K562 (cell line): Measurements from ENCODE around the gene P2RX3. TPM values are rescaled to one million over a fixed set of nuclear protein-coding genes. Genes with fewer than 3 reads are reported as not detected.

Source experiments
- ATAC-seq: fragments of 200-7000 bp; cut with Tn5 transposase; 3 replicates; pipeline ENCODE4 v1.9.1; 2020; ENCODE audit warnings: moderate library complexity
- BruUV-seq: library from RNA; stranded (reverse); fragments of 400-500 nt; replicated peaks from 2 replicates; lab custom pipeline; 2021; lab: Mats Ljungman, UMichigan
- CTCF ChIA-PET: fragments of 300-600 bp; formaldehyde crosslinking; extraction: SDS; loops from one replicate; lab custom pipeline; 2021; ENCODE audit warnings: low intra/inter-chr PET ratio; lab: Yijun Ruan, JAX
- POLR2A ChIA-PET: fragments of 300-600, 350-650 bp; sonication (Branson Sonifier 250); formaldehyde crosslinking; extraction: SDS; loops from one replicate; lab custom pipeline; 2021; ENCODE audit warnings: antibody characterized with exemption, inconsistent platforms; lab: Yijun Ruan, JAX
- DNase-seq, 4 experiments: peaks; one replicate each; pipeline versions ENCODE4 v3.0.0 to v3.0.0-alpha.2; 2011 to 2018; ENCODE audit warnings: low spot score in 3 of 4, mixed read lengths in 3 of 4; ENCODE audit errors: extremely low read depth in 1 of 4
- FAIRE-seq: peaks from 2 replicates; lab custom pipeline; 2011; peaks lifted over from hg19 to GRCh38; lab: Jason Lieb, UNC
- H2AFZ ChIP-seq: 2 replicates; pipeline ENCODE4 v1.6.0; 2011; ENCODE audit warnings: low read depth, low read length, control low read depth, inconsistent platforms
- H3K27ac ChIP-seq: fragments of 200-600 bp; 3 replicates; pipeline ENCODE4 v1.8.0; 2011; ENCODE audit warnings: low read depth, mild to moderate bottlenecking, control low read depth, inconsistent platforms, low read length, moderate library complexity, mixed read lengths; ENCODE audit errors: extremely low read depth
- H3K27me3 ChIP-seq, 2 experiments: fragments of 300-600 bp in 1 of 2; 2 replicates in 1 of 2; 3 replicates in 1 of 2; pipeline versions ENCODE4 v1.6.0 to v1.8.0; 2011; ENCODE audit warnings: inconsistent platforms in 2 of 2, low read length in 2 of 2, mild to moderate bottlenecking in 1 of 2, mixed read lengths in 1 of 2, moderate library complexity in 1 of 2; ENCODE audit not compliant: control insufficient read depth in 2 of 2, insufficient read depth in 2 of 2
- H3K36me3 ChIP-seq: fragments of 300-600 bp; 3 replicates; pipeline ENCODE4 v1.8.0; 2011; ENCODE audit warnings: mild to moderate bottlenecking, low read length, inconsistent platforms; ENCODE audit not compliant: control insufficient read depth, insufficient read depth
- H3K4me1 ChIP-seq, 2 experiments: fragments of 200-600 bp in 1 of 2; replicated peaks in 1 of 2; 2 replicates in 1 of 2; 3 replicates in 1 of 2; pipeline versions ENCODE4 v1.5.1 to v1.8.0; 2011; ENCODE audit warnings: inconsistent platforms in 2 of 2, low read length in 2 of 2, mild to moderate bottlenecking in 1 of 2, mixed read lengths in 1 of 2, moderate library complexity in 1 of 2; ENCODE audit not compliant: control insufficient read depth in 2 of 2, insufficient read depth in 2 of 2
- H3K4me2 ChIP-seq: 2 replicates; pipeline ENCODE4 v1.6.1; 2011; ENCODE audit warnings: low read length, control low read depth, inconsistent platforms, mixed read lengths; ENCODE audit not compliant: insufficient read depth
- H3K4me3 ChIP-seq: fragments of 200-600 bp; sonication (generic), shearing (Covaris generic); 2 replicates; pipeline ENCODE4 v1.5.1; 2016; ENCODE audit warnings: control low read depth, inconsistent platforms
- H3K79me2 ChIP-seq: fragments of 200-600 bp; 3 replicates; pipeline ENCODE4 v1.8.0; 2011; ENCODE audit warnings: low read length, inconsistent platforms; ENCODE audit not compliant: control insufficient read depth, insufficient read depth
- H3K9ac ChIP-seq, 2 experiments: 2 replicates each; pipeline versions ENCODE4 v1.6.0 to v1.6.1; 2011; ENCODE audit warnings: low read depth in 2 of 2, low read length in 2 of 2, control low read depth in 1 of 2, inconsistent platforms in 1 of 2, mild to moderate bottlenecking in 1 of 2, mixed read lengths in 1 of 2; ENCODE audit not compliant: insufficient read depth in 1 of 2
- H3K9me1 ChIP-seq: one replicate; pipeline ENCODE4 v1.6.0; 2011; ENCODE audit warnings: inconsistent platforms, mild to moderate bottlenecking, low read length, moderate library complexity; ENCODE audit not compliant: control insufficient read depth, insufficient read depth
- H3K9me3 ChIP-seq: replicated peaks from 2 replicates; pipeline ENCODE4 v1.5.1; 2011; ENCODE audit warnings: low read depth, low read length, inconsistent platforms; ENCODE audit not compliant: control insufficient read depth, insufficient read depth
- H4K20me1 ChIP-seq: replicated peaks from 2 replicates; pipeline ENCODE4 v1.6.1; 2011; ENCODE audit warnings: low read length, inconsistent platforms, mixed read lengths; ENCODE audit not compliant: control insufficient read depth, insufficient read depth
- CBX1 ChIP-seq: sonication (generic); IDR thresholded peaks from 2 replicates; pipeline ENCODE4 v1.6.1; 2016; ENCODE audit warnings: antibody characterized with exemption, low read depth, mild to moderate bottlenecking
- CBX3 ChIP-seq, 2 experiments: IDR thresholded peaks; 1 replicate in 1 of 2; 2 replicates in 1 of 2; pipeline ENCODE4 v1.6.1; 2012; ENCODE audit warnings: inconsistent platforms in 2 of 2, low read length in 2 of 2, borderline replicate concordance in 1 of 2, control low read depth in 1 of 2
- CBX5 ChIP-seq: IDR thresholded peaks from 2 replicates; pipeline ENCODE4 v1.6.1; 2014; ENCODE audit warnings: low read depth, borderline replicate concordance
- FOSL1 ChIP-seq: fragments of 200-800 bp; sonication (Bioruptor generic); conservative IDR thresholded peaks from 2 replicates; pipeline ENCODE4 v1.6.1; 2016; ENCODE audit warnings: missing genetic modification characterization, missing compliant biosample characterization
- FOXJ3 ChIP-seq: sonication (generic); formaldehyde crosslinking; IDR thresholded peaks from 2 replicates; pipeline ENCODE4 v1.4.0; 2020; ENCODE audit warnings: mild to moderate bottlenecking, missing genetic modification reagents
- GABPA ChIP-seq: fragments of 200-800 bp; sonication (Bioruptor generic); conservative IDR thresholded peaks from 2 replicates; pipeline ENCODE4 v1.6.1; 2016; ENCODE audit warnings: low read depth, missing genetic modification characterization, missing compliant biosample characterization
- PBX2 ChIP-seq, 2 experiments: IDR thresholded peaks in 1 of 2; conservative IDR thresholded peaks in 1 of 2; 2 replicates each; pipeline ENCODE4 v1.6.1; 2016; ENCODE audit warnings: low read depth in 2 of 2, mild to moderate bottlenecking in 1 of 2, missing compliant biosample characterization in 1 of 2, missing genetic modification characterization in 1 of 2, moderate library complexity in 1 of 2
- TRIM28 ChIP-seq: fragments of 450-650 bp; IDR thresholded peaks from 2 replicates; pipeline ENCODE4 v1.6.1; 2017
- WGBS: fragments of 100-300 bp; shearing (Covaris generic); methylation state at CpG from one replicate; pipeline ENCODE4 v1.1.6; 2016; ENCODE audit warnings: low coverage, mixed read lengths; ENCODE audit not compliant: insufficient coverage; ENCODE audit errors: missing lambda C conversion rate; 5-methylcytosine and 5-hydroxymethylcytosine counted together
- in situ Hi-C: fragments of 300-500 bp; cut with MboI; formaldehyde crosslinking; loops from 4 replicates; pipeline ENCODE4 v1.15.0; 2018; ENCODE audit warnings: inconsistent platforms, mixed read lengths
- intact Hi-C: fragments of 100-400 bp; cut with micrococcal nuclease; formaldehyde crosslinking; loops from 2 replicates; pipeline ENCODE4 v1.14.2; 2022
- polyA plus RNA-seq, 8 experiments: library from polyadenylated mRNA; depleted of rRNA in 4 of 8; stranded (reverse) in 5 of 8; unstranded in 3 of 8; fragments of >200 nt; fragmentation: Nextera tagmentation in 2 of 8; fragmentation: Illumina TruSeq in 1 of 8; extraction: Ambion mirVana in 2 of 8; extraction: Trizol in 1 of 8; gene quantifications; 2 replicates each; pipeline versions ENCODE4 v1.2.1 to v1.2.3, GENCODE V29; 2011 to 2014; ENCODE audit warnings: inconsistent platforms in 1 of 8, missing spikeins in 1 of 8
- total RNA-seq, 7 experiments: library from RNA; depleted of rRNA in 6 of 7; stranded (reverse); fragments of >200 nt in 6 of 7; fragmentation: Illumina TruSeq in 2 of 7; extraction: Trizol in 2 of 7; gene quantifications; 2 replicates each; pipeline versions ENCODE4 v1.2.1 to v1.2.3, GENCODE V29; 2011 to 2021; ENCODE audit warnings: low replicate concordance in 1 of 7
- TF ChIP-seq, protein P1 (sequence below): fragments of 450-650 bp; IDR thresholded peaks from 2 replicates; pipeline ENCODE4 v1.6.1; 2016
- TF ChIP-seq, protein P2 (sequence below), 3 experiments: IDR thresholded peaks in 2 of 3; conservative IDR thresholded peaks in 1 of 3; 2 replicates each; pipeline ENCODE4 v1.5.1; 2011 to 2012; ENCODE audit warnings: low read length in 3 of 3, mild to moderate bottlenecking in 3 of 3, control low read depth in 2 of 3, improper control_type of control experiment in 1 of 3, inconsistent platforms in 1 of 3, low read depth in 1 of 3, mixed read lengths in 1 of 3, moderate library complexity in 1 of 3; ENCODE audit not compliant: insufficient read depth in 2 of 3

The P2RX3 gene
- total and polyA plus RNA-seq, 9 of the 15 experiments (the other 6 are each of a cell fraction or from before 2014, with no cell fraction given), result not detected

DNA sequence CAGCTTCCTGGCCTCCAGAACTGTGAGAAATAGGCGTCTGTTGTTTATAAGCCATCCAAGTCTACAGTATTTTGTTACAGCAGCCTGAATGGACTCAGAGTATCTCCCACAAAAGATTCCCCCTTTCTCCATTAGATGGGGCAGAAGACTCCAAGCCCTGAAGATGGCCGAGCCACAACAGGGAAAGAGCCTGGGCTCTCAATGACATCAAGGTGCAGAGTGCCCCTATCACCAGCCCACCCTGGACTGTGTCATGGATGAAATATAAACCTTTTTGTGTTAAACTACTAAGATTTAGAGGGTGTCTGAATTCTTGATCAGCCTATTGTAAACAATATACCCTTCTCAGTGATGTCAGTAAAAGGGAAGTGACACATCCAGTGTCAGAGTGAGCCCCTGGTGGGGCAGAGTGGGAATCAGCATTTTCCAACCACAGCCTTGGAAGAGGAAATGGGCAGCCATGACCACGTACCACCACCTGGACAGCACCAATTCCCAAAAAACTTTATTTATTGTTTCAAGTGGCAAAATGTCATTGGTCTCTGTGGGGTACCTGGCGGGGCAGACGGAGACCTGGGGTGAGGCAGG, 38.9 kb upstream of the P2RX3 start:
- Histone ChIP-seq H3K79me2 (no peaks in the 10 kb centered on the region), H3K27me3 (no peaks in the 10 kb centered on the region), H3K36me3 (peaks cover 46% of the 10 kb centered on the region), H3K9me1 (no peaks in the 10 kb centered on the region), H3K9me3 (no peaks in the 10 kb centered on the region; the same call in 1 of the 2 replicates), H2AFZ (no peak overlapping the region), H3K4me3 (no peak overlapping the region), H4K20me1 (no peaks in the 10 kb centered on the region), H3K27ac (no peak overlapping the region), H3K4me2 (no peak overlapping the region)
- BruUV-seq, result no TSS peak
- WGBS, result 84% methylated on average over 4 of the region's 5 CpGs
- FAIRE-seq, result no peak
- ChIA-PET CTCF (interaction anchor here (0.6 kb wide), 1 partner anchor 170 kb away, joined by 3 read pairs; no protein-coding TSS in a partner anchor), POLR2A (no interaction called here)
- intact Hi-C loops, result no loop called here
- TF ChIP-seq CBX1 (0 out of 2 replicates have a peak, but pooled peaks have one; percentile 34), FOXJ3 (CRISPR knock-in tag) (no peak), FOSL1 (tag) (no peak), PBX2 (CRISPR knock-in tag; IDR thresholded peaks at IDR 0.05; ENCODE audit: low read depth) (no peak), PBX2 (tag; conservative IDR thresholded peaks at IDR 0.05; ENCODE audit: low read depth) (peak; percentile 35; the same call in 1 of the 2 replicates), TRIM28 (peak; percentile 92), CBX3 (IDR thresholded peaks at IDR 0.05; ENCODE audit: borderline replicate concordance in 1 of 2, low read length in 2 of 2) (0 out of 3 replicates have a peak, but pooled peaks of 1 of the 2 experiments have one; percentile 39), CBX5 (0 out of 2 replicates have a peak, but pooled peaks have one; percentile 41), GABPA (no peak)
- TF ChIP-seq, protein P1, sequence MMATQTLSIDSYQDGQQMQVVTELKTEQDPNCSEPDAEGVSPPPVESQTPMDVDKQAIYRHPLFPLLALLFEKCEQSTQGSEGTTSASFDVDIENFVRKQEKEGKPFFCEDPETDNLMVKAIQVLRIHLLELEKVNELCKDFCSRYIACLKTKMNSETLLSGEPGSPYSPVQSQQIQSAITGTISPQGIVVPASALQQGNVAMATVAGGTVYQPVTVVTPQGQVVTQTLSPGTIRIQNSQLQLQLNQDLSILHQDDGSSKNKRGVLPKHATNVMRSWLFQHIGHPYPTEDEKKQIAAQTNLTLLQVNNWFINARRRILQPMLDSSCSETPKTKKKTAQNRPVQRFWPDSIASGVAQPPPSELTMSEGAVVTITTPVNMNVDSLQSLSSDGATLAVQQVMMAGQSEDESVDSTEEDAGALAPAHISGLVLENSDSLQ, result peak; percentile 79
- TF ChIP-seq, protein P2, sequence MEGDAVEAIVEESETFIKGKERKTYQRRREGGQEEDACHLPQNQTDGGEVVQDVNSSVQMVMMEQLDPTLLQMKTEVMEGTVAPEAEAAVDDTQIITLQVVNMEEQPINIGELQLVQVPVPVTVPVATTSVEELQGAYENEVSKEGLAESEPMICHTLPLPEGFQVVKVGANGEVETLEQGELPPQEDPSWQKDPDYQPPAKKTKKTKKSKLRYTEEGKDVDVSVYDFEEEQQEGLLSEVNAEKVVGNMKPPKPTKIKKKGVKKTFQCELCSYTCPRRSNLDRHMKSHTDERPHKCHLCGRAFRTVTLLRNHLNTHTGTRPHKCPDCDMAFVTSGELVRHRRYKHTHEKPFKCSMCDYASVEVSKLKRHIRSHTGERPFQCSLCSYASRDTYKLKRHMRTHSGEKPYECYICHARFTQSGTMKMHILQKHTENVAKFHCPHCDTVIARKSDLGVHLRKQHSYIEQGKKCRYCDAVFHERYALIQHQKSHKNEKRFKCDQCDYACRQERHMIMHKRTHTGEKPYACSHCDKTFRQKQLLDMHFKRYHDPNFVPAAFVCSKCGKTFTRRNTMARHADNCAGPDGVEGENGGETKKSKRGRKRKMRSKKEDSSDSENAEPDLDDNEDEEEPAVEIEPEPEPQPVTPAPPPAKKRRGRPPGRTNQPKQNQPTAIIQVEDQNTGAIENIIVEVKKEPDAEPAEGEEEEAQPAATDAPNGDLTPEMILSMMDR (IDR thresholded peaks at IDR 0.05 in 2 of 3, conservative IDR thresholded peaks at IDR 0.05 in 1 of 3; ENCODE audit: insufficient read depth in 2 of 3, low read depth in 1 of 3, low read length in 3 of 3), result 0 out of 6 replicates have a peak, but pooled peaks of 1 of the 3 experiments have one; percentile 1
- TF ChIP-seq, all 486 proteins: peak for 7
- in situ Hi-C loops, result no loop called here
- ATAC-seq (peak; percentile 29; the same call in 2 of the 3 replicates), DNase-seq (no peak)
- H3K9ac ChIP-seq, result no peak overlapping the region
- peaks cover 3 to 13% of the 10 kb centered on the region in 2 experiments; a peak in 4 of 5 replicates for H3K4me1 ChIP-seq
